Activated naive CD8-positive, alpha-beta T cell treated with anti-CD3 and anti-CD28 coated beads, Interleukin-2, amount 50 U/mL, for 24 hours (primary cell): ENCODE data around the gene PIK3C2G.
"Not testable (repeated sequence)": the region's sequence is repeated elsewhere in the genome, so short reads cannot be mapped to it uniquely, and the experiment has no call there.

Experiments used
- ATAC-seq: fragments of 150-1000 bp; cut with Tn5 transposase; one replicate; pipeline ENCODE4 v1.10.0; 2021
- DNase-seq: peaks from one replicate; pipeline ENCODE4 v3.0.0; 2021
- H3K27ac Mint-ChIP-seq: one replicate; pipeline ENCODE4 v1.8.0; 2021; ENCODE audit warnings: mild to moderate bottlenecking, mixed read lengths
- H3K27me3 Mint-ChIP-seq: one replicate; pipeline ENCODE4 v1.8.0; 2021; ENCODE audit warnings: mixed read lengths
- H3K36me3 Mint-ChIP-seq: one replicate; pipeline ENCODE4 v1.8.0; 2021; ENCODE audit warnings: low read depth, mixed read lengths
- H3K4me1 Mint-ChIP-seq: one replicate; pipeline ENCODE4 v1.8.0; 2021; ENCODE audit warnings: mixed read lengths
- H3K4me3 Mint-ChIP-seq: one replicate; pipeline ENCODE4 v1.8.0; 2021; ENCODE audit warnings: mild to moderate bottlenecking, moderate library complexity, mixed read lengths
- H3K9me3 Mint-ChIP-seq: one replicate; pipeline ENCODE4 v1.8.0; 2021; ENCODE audit warnings: mixed read lengths

PIK3C2G gene

DNA sequence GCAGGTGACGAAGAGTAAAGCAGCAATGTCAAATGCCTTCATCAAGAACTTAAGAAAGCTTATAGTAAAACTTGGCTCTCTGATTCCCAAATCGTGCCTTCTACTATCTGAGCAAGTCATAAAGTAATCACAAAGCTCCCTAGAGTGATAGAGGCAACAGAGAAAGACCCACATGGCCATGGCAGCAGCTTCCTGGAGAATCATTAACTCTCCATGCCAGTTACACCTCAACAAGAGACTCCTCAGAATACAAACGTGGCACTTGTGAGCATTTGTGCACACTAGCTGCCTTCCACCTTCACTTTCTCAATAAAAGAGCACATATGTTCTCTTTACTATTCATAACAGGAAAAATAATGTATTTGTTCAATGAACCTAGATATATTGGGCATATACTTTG lies 428.5 kb downstream of the PIK3C2G start:
- Mint-ChIP-seq H3K4me1 (no peaks in the 10 kb centered on the region), H3K9me3 (peaks cover 12% of the 10 kb centered on the region), H3K27me3 (no peaks in the 10 kb centered on the region), H3K27ac (no peak overlapping the region), H3K36me3 (no peaks in the 10 kb centered on the region), H3K4me3 (no peak overlapping the region)
- DNase-seq (no peak), ATAC-seq (no peak)

DNA sequence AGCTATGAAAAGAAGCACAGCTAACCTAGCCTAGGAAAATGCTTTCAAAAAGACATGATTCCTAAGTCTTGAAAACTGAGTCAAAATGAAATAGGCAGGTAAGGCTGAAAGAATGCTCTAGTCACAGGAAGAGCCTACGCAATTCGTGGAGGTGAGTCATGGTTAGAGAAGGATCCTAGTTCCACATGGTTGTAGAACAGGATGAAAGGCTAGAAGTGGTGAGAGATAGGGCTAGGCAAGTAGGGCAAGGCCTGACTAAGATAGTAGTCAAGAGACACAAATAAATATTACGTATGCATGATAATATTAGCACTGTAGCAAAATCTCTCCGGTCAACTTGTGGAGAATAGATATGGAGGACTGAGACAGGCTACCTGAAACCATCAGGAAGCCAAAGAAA lies 429.3 kb downstream of the PIK3C2G start:
- ATAC-seq (no peak), DNase-seq (no peak)
- no peak overlapping the region for H3K27ac Mint-ChIP-seq
- H3K4me1 Mint-ChIP-seq = no peaks in the 10 kb centered on the region
- H3K9me3 Mint-ChIP-seq = peaks cover 12% of the 10 kb centered on the region
- no peaks in the 10 kb centered on the region for H3K27me3 Mint-ChIP-seq
- H3K36me3 Mint-ChIP-seq = no peaks in the 10 kb centered on the region
- H3K4me3 Mint-ChIP-seq = no peak overlapping the region

DNA sequence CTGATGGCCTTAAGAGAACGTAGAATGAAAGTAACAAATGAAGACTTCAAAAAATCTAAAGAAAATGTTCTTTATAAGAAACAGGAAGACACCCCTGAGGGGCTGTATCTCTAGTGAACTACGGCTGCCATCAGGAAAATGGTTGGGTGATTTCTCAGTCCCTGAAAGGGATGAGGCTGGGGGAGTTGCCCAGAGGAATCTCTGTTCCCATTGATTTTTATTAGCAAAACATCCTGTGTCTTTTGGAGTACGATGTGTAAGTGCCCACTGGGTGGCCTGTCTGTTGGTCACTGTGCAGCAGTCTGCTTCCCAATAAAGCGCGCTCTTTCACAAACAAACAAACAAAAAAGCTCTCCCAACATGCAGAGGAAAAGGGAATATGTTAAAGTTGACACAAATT lies 432.7 kb downstream of the PIK3C2G start:
- H3K4me3 Mint-ChIP-seq, H3K4me1 Mint-ChIP-seq, H3K27me3 Mint-ChIP-seq, ATAC-seq, H3K27ac Mint-ChIP-seq, DNase-seq, H3K36me3 Mint-ChIP-seq: not testable (repeated sequence)
- peaks cover 16% of the 10 kb centered on the region for H3K9me3 Mint-ChIP-seq

DNA sequence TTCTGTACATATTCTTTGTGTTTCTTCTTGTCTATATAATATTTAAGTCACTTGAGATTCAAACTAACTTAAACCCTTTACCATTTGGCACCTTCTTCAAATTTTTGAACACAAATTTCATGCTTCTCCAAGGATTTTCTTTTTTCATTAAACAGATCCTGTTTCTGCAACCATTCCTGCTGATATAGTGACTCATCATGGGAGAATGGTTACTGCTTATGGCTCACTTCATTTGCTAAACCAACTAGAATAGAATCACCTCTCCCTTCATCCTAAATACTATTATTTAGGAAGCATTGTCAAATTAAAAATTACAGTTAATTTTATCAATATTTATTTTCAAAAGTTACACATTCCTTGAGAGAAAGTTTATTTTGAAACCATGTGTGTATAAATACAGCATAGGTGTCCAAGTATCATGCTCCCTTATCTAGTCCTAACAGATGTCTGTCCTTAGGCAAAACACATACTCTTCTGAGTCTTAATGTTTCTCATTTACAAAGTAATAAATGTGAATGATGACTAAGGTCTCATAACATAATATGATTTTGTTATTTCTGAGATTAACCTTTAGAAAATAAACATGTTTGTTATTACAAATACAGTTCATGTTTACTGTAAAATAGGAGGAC lies 435.8 kb downstream of the PIK3C2G start:
- Mint-ChIP-seq H3K27ac (no peak overlapping the region), H3K4me3 (no peak overlapping the region), H3K4me1 (no peaks in the 10 kb centered on the region), H3K9me3 (peaks cover 16% of the 10 kb centered on the region), H3K27me3 (no peaks in the 10 kb centered on the region), H3K36me3 (no peaks in the 10 kb centered on the region)
- DNase-seq (no peak), ATAC-seq (no peak)
